ENCODE measurements around the gene FRMD4A.

Gene FRMD4A

DNA sequence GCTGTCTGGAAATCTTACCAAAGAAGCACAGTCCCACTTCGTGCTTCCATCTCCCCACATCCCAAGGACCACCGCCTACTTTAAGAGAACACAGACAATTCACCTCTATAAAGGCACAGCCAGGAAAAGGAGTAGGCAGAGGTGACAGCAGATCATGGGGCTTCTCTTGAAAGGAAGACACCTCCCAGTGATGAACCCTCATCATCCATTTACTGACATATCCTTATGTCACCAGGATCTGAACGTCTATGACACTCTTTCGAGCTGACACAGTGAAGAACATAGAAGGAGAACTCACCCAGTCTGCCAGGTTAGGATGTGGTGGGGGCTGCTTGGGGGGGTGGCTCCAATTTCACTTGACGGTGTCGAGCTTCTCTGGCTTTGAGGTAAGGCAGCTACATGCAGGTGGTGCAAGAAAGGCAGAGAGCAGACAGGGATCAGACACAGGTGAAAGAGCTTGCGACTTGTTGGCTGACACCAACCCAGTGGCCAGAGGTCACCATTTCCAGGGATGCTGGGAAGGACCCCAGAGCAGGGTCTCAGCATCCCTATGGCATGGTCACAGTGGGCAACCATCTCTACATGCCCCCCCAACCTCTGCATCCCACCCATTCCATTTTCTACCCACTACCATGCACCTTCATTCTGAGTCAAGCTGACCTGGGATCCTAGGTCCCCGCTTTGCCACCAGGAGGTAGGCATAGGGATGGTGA, 676.5 kb downstream of the FRMD4A start:
- no peaks in the 10 kb centered on the region for H3K9me3 ChIP-seq (ENCODE audit: severe bottlenecking)
- H3K27me3 ChIP-seq (ENCODE audit: insufficient read depth, poor library complexity, severe bottlenecking): no peaks in the 10 kb centered on the region
- no peak overlapping the region for H3K27ac ChIP-seq (ENCODE audit: poor library complexity, severe bottlenecking)
- ATAC-seq (ENCODE audit: low read depth): no peak
- H3K4me1 ChIP-seq (ENCODE audit: insufficient read depth, poor library complexity, severe bottlenecking): peaks cover 7% of the 10 kb centered on the region
- H3K4me3 ChIP-seq (ENCODE audit: severe bottlenecking): no peak overlapping the region
- H3K36me3 ChIP-seq (ENCODE audit: low read depth): peaks cover 10% of the 10 kb centered on the region; the same call in 1 of the 2 replicates
- no peak for TF ChIP-seq CTCF (IDR thresholded peaks at IDR 0.05; ENCODE audit: poor library complexity, severe bottlenecking)
- DNase-seq (ENCODE audit: low spot score): no peak

DNA sequence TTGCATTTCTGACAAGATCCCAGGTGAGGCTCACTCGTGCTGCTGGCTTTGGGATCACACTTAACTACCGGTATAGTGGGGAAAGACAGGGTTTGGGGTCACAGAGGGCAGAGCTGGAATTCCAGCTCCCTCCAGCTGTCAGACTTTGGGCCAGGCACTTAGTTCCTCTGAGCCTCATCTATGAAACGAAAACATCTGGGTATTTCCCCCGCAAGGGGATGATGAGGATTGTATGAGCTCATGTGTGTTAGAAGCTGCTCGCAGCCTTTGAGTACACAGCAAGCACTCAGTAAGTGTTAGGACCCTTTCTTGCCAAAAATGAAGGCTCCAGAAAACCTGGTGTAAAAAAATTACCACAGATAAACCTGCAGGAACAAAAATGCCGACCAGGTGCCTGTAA, 677.9 kb downstream of the FRMD4A start:
- H3K27ac ChIP-seq (ENCODE audit: poor library complexity, severe bottlenecking): no peak overlapping the region
- DNase-seq (ENCODE audit: low spot score) (no peak), ATAC-seq (ENCODE audit: low read depth) (no peak)
- no peak for TF ChIP-seq CTCF (IDR thresholded peaks at IDR 0.05; ENCODE audit: poor library complexity, severe bottlenecking)
- H3K4me1 ChIP-seq (ENCODE audit: insufficient read depth, poor library complexity, severe bottlenecking): peaks cover 7% of the 10 kb centered on the region
- H3K36me3 ChIP-seq (ENCODE audit: low read depth): peaks cover 14% of the 10 kb centered on the region
- H3K4me3 ChIP-seq (ENCODE audit: severe bottlenecking): no peak overlapping the region
- H3K27me3 ChIP-seq (ENCODE audit: insufficient read depth, poor library complexity, severe bottlenecking): no peaks in the 10 kb centered on the region
- no peaks in the 10 kb centered on the region for H3K9me3 ChIP-seq (ENCODE audit: severe bottlenecking)

GRCh38 chr10:13651969-13652720, 678.6 kb downstream of the FRMD4A start:
- H3K4me3 ChIP-seq (ENCODE audit: severe bottlenecking): no peak overlapping the region
- H3K4me1 ChIP-seq (ENCODE audit: insufficient read depth, poor library complexity, severe bottlenecking): peaks cover 7% of the 10 kb centered on the region
- no peaks in the 10 kb centered on the region for H3K9me3 ChIP-seq (ENCODE audit: severe bottlenecking)
- ATAC-seq (ENCODE audit: low read depth) (peak; percentile 79), DNase-seq (ENCODE audit: low spot score) (no peak)
- peaks cover 14% of the 10 kb centered on the region for H3K36me3 ChIP-seq (ENCODE audit: low read depth)
- no peaks in the 10 kb centered on the region for H3K27me3 ChIP-seq (ENCODE audit: insufficient read depth, poor library complexity, severe bottlenecking)
- no peak for TF ChIP-seq CTCF (IDR thresholded peaks at IDR 0.05; ENCODE audit: poor library complexity, severe bottlenecking)
- H3K27ac ChIP-seq (ENCODE audit: poor library complexity, severe bottlenecking): no peak overlapping the region

DNA sequence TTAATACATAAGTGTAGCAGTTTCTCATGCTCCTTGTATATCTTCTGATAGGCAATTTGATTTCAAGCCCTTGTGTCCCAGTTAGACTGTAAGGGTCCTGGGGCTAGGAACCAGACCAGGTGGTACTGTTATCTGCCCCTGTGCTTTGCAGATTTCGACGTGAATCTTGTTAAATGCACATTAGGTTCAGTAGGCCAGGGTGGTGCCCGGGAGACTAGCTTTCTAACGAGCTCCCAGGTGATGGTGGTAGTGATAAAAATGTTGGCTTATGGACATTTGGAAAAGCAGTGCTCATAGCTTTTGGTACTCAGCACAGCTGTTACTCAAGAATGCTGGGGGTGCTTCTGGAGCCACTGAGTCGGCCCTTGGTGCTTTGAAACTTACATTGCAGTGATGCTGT, 679.8 kb downstream of the FRMD4A start:
- DNase-seq (ENCODE audit: low spot score): no peak
- Histone ChIP-seq H3K36me3 (ENCODE audit: low read depth) (peaks cover 14% of the 10 kb centered on the region), H3K4me3 (ENCODE audit: severe bottlenecking) (no peak overlapping the region), H3K27ac (ENCODE audit: poor library complexity, severe bottlenecking) (no peak overlapping the region), H3K4me1 (ENCODE audit: insufficient read depth, poor library complexity, severe bottlenecking) (peaks cover 7% of the 10 kb centered on the region), H3K27me3 (ENCODE audit: insufficient read depth, poor library complexity, severe bottlenecking) (no peaks in the 10 kb centered on the region), H3K9me3 (ENCODE audit: severe bottlenecking) (no peaks in the 10 kb centered on the region)
- no peak for TF ChIP-seq CTCF (IDR thresholded peaks at IDR 0.05; ENCODE audit: poor library complexity, severe bottlenecking)
- ATAC-seq (ENCODE audit: low read depth): no peak
